ENCODE data around the gene ID1. TPM values are rescaled to one million over a fixed set of nuclear protein-coding genes. Genes with fewer than 3 reads are reported as not detected.

ID1 gene
- total and polyA plus RNA-seq, 2 of the 13 experiments (the other 11 are each of a cell fraction or from before 2014, with no cell fraction given) = 320 to 419 TPM

GRCh38 chr20:31607640-31608250 is 2.7 kb downstream of the ID1 start (continued):
- TF ChIP-seq ZNF788 (CRISPR knock-in tag; IDR thresholded peaks at IDR 0.05; ENCODE audit: borderline replicate concordance) (0 out of 2 replicates have a peak, but pooled peaks have one; percentile 6), ZNF558 (CRISPR knock-in tag; IDR thresholded peaks at IDR 0.05; ENCODE audit: borderline replicate concordance) (no peak), ZNF17 (CRISPR knock-in tag; IDR thresholded peaks at IDR 0.05) (0 out of 2 replicates have a peak, but pooled peaks have one; percentile 90), KLF6 (CRISPR knock-in tag; IDR thresholded peaks at IDR 0.05) (0 out of 2 replicates have a peak, but pooled peaks have one; percentile 17), E2F5 (CRISPR knock-in tag; conservative IDR thresholded peaks at IDR 0.05) (0 out of 2 replicates have a peak, but pooled peaks have one; percentile 7), GATAD1 (CRISPR knock-in tag; IDR thresholded peaks at IDR 0.05) (no peak), ZNF441 (CRISPR knock-in tag; IDR thresholded peaks at IDR 0.05; ENCODE audit: borderline replicate concordance) (peak; percentile 59; the same call in 1 of the 2 replicates), RFX1 (IDR thresholded peaks at IDR 0.05) (no peak), ZNF615 (CRISPR knock-in tag; IDR thresholded peaks at IDR 0.05; ENCODE audit: borderline replicate concordance) (no peak), RBAK (CRISPR knock-in tag; IDR thresholded peaks at IDR 0.05) (no peak), ZBTB44 (CRISPR knock-in tag; IDR thresholded peaks at IDR 0.05) (0 out of 2 replicates have a peak, but pooled peaks have one; percentile 55), ZSCAN30 (CRISPR knock-in tag; IDR thresholded peaks at IDR 0.05) (no peak), ZNF563 (CRISPR knock-in tag; IDR thresholded peaks at IDR 0.05) (no peak), ZBTB1 (CRISPR knock-in tag; IDR thresholded peaks at IDR 0.05; ENCODE audit: borderline replicate concordance) (no peak), MXI1 (IDR thresholded peaks at IDR 0.05; ENCODE audit: borderline replicate concordance, low read depth, low read length) (no peak), ZFP36L2 (CRISPR knock-in tag; IDR thresholded peaks at IDR 0.05) (no peak; the same call in 1 of the 2 replicates), SATB2 (CRISPR knock-in tag; IDR thresholded peaks at IDR 0.05) (0 out of 2 replicates have a peak, but pooled peaks have one; percentile 63), GLI4 (CRISPR knock-in tag; IDR thresholded peaks at IDR 0.05; ENCODE audit: borderline replicate concordance) (no peak), CHD2 (IDR thresholded peaks at IDR 0.05; ENCODE audit: low read depth, low read length) (0 out of 2 replicates have a peak, but pooled peaks have one; percentile 6), SIN3B (IDR thresholded peaks at IDR 0.05; ENCODE audit: low read length) (peak; percentile 51; the same call in 1 of the 2 replicates)
- TF ChIP-seq, protein P1, sequence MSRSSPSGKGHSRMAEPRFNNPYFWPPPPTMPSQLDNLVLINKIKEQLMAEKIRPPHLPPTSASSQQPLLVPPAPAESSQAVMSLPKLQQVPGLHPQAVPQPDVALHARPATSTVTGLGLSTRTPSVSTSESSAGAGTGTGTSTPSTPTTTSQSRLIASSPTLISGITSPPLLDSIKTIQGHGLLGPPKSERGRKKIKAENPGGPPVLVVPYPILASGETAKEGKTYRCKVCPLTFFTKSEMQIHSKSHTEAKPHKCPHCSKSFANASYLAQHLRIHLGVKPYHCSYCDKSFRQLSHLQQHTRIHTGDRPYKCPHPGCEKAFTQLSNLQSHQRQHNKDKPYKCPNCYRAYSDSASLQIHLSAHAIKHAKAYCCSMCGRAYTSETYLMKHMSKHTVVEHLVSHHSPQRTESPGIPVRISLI (CRISPR knock-in tag; IDR thresholded peaks at IDR 0.05; ENCODE audit: borderline replicate concordance) = peak; percentile 43; the same call in 1 of the 2 replicates
- TF ChIP-seq, protein P2, sequence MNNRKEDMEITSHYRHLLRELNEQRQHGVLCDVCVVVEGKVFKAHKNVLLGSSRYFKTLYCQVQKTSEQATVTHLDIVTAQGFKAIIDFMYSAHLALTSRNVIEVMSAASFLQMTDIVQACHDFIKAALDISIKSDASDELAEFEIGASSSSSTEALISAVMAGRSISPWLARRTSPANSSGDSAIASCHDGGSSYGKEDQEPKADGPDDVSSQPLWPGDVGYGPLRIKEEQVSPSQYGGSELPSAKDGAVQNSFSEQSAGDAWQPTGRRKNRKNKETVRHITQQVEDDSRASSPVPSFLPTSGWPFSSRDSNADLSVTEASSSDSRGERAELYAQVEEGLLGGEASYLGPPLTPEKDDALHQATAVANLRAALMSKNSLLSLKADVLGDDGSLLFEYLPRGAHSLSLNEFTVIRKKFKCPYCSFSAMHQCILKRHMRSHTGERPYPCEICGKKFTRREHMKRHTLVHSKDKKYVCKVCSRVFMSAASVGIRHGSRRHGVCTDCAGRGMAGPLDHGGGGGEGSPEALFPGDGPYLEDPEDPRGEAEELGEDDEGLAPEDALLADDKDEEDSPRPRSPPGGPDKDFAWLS (CRISPR knock-in tag; IDR thresholded peaks at IDR 0.05; ENCODE audit: borderline replicate concordance) = no peak
- TF ChIP-seq, protein P3, sequence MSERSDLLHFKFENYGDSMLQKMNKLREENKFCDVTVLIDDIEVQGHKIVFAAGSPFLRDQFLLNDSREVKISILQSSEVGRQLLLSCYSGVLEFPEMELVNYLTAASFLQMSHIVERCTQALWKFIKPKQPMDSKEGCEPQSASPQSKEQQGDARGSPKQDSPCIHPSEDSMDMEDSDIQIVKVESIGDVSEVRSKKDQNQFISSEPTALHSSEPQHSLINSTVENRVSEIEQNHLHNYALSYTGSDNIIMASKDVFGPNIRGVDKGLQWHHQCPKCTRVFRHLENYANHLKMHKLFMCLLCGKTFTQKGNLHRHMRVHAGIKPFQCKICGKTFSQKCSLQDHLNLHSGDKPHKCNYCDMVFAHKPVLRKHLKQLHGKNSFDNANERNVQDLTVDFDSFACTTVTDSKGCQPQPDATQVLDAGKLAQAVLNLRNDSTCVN (CRISPR knock-in tag; IDR thresholded peaks at IDR 0.05; ENCODE audit: borderline replicate concordance) = no peak

All from HepG2 (cell line).